GM12878 (cell line): ENCODE measurements around the gene CHRNA5.

ENCODE experiments used
- CHD1 ChIP-seq: IDR thresholded peaks from 2 replicates; pipeline ENCODE4 v1.6.1; 2012; ENCODE audit warnings: low read depth, low read length, improper control_type of control experiment
- CTCF ChIP-seq, 3 experiments: IDR thresholded peaks in 2 of 3; conservative IDR thresholded peaks in 1 of 3; 2 replicates each; pipeline ENCODE4 v1.5.1; 2011; ENCODE audit warnings: low read depth in 3 of 3, low read length in 3 of 3, mild to moderate bottlenecking in 3 of 3, control low read depth in 2 of 3, moderate library complexity in 2 of 3, inconsistent platforms in 1 of 3, mixed read lengths in 1 of 3; ENCODE audit not compliant: control insufficient read depth in 2 of 3, insufficient read depth in 1 of 3; ENCODE audit errors: extremely low read depth in 1 of 3
- EZH2 ChIP-seq: IDR thresholded peaks from 2 replicates; pipeline ENCODE4 v1.6.1; 2012; ENCODE audit warnings: low read depth, mild to moderate bottlenecking, control low read depth, inconsistent platforms, low read length, borderline replicate concordance; ENCODE audit not compliant: control insufficient read depth
- FOS ChIP-seq: IDR thresholded peaks from 3 replicates; pipeline ENCODE4 v1.6.1; 2011; ENCODE audit warnings: borderline replicate concordance; ENCODE audit not compliant: insufficient read length; ENCODE audit errors: extremely low read depth
- FOXM1 ChIP-seq: IDR thresholded peaks from 2 replicates; pipeline ENCODE4 v1.6.1; 2012; ENCODE audit warnings: low read depth, mild to moderate bottlenecking, inconsistent platforms, low read length, moderate library complexity
- JUND ChIP-seq: IDR thresholded peaks from 2 replicates; pipeline ENCODE4 v1.6.1; 2012; ENCODE audit warnings: low read depth, mild to moderate bottlenecking, low read length, improper control_type of control experiment, moderate library complexity
- NFYB ChIP-seq: IDR thresholded peaks from 2 replicates; pipeline ENCODE4 v1.6.1; 2011; ENCODE audit warnings: low read depth, mild to moderate bottlenecking, low read length, improper control_type of control experiment, moderate library complexity; ENCODE audit not compliant: insufficient read depth
- POLR2AphosphoS5 ChIP-seq: IDR thresholded peaks from 2 replicates; pipeline ENCODE4 v1.6.1; 2011; ENCODE audit warnings: mild to moderate bottlenecking, low read length, inconsistent platforms
- REST ChIP-seq: IDR thresholded peaks from 2 replicates; pipeline ENCODE4 v1.6.1; 2012; ENCODE audit warnings: mild to moderate bottlenecking, low read depth, low read length
- SP1 ChIP-seq: IDR thresholded peaks from one replicate; pipeline ENCODE4 v1.6.1; 2011; ENCODE audit warnings: low read depth, low read length
- ZBTB11 ChIP-seq: fragments of 450-650 bp; formaldehyde crosslinking; IDR thresholded peaks from 2 replicates; pipeline ENCODE4 v1.5.0; 2022; ENCODE audit warnings: mild to moderate bottlenecking, missing genetic modification characterization
- ZBTB33 ChIP-seq: fragments of 450-650 bp; IDR thresholded peaks from 2 replicates; pipeline ENCODE4 v1.6.1; 2017; ENCODE audit warnings: mild to moderate bottlenecking
- ZBTB40 ChIP-seq: fragments of 450-650 bp; IDR thresholded peaks from 2 replicates; pipeline ENCODE4 v1.6.1; 2016; ENCODE audit warnings: mild to moderate bottlenecking, moderate library complexity, borderline replicate concordance

- no peak for TF ChIP-seq FOS
- no peak for TF ChIP-seq CTCF (IDR thresholded peaks at IDR 0.05 in 2 of 3, conservative IDR thresholded peaks at IDR 0.05 in 1 of 3; ENCODE audit: control insufficient read depth in 2 of 3, extremely low read depth in 1 of 3, insufficient read depth in 1 of 3, low read depth in 3 of 3, low read length in 3 of 3)
- TF ChIP-seq EZH2: no peak
- TF ChIP-seq ZBTB33: no peak
- TF ChIP-seq POLR2AphosphoS5: no peak
- TF ChIP-seq ZBTB11 (CRISPR knock-in tag): no peak
- TF ChIP-seq REST: no peak
- no peak for TF ChIP-seq FOXM1
- TF ChIP-seq ZBTB40: no peak
- no peak for TF ChIP-seq JUND
- TF ChIP-seq SP1: no peak
- no peak for TF ChIP-seq NFYB
- TF ChIP-seq CHD1: no peak
These were observed 64.4 kb downstream of the CHRNA5 start for GRCh38 chr15:78629716-78630065.
